ENCODE data around the gene ALDOC.

GRCh38 chr17:28553000-28553505 lies 23.6 kb downstream of the ALDOC start:
- TF ChIP-seq CTCF (IDR thresholded peaks at IDR 0.05; ENCODE audit: low read depth, low read length) = no peak
- no peak for TF ChIP-seq POLR2A (IDR thresholded peaks at IDR 0.05; ENCODE audit: extremely low read depth, insufficient read length)

Measured in NB4 (cell line).